GM19372 (cell line): ENCODE data around the gene DHX36.

Experiments
- ATAC-seq: cut with Tn5 transposase; IDR thresholded peaks from one replicate; pipeline ENCODE4 v1.9.1; 2021; ENCODE audit warnings: mild to moderate bottlenecking, low read depth, moderate library complexity; ENCODE audit not compliant: unreplicated experiment

The DHX36 gene

GRCh38 chr3:154294016-154294415, 30.3 kb downstream of the DHX36 start:
- ATAC-seq = no peak

GRCh38 chr3:154290187-154290586, 34.1 kb downstream of the DHX36 start:
- ATAC-seq = no peak

- ATAC-seq = no peak
Measured at GRCh38 chr3:154285221-154285620, 39.1 kb downstream of the DHX36 start.

GRCh38 chr3:154280161-154280560, 44.1 kb downstream of the DHX36 start:
- no peak for ATAC-seq

- ATAC-seq = no peak
Measured at GRCh38 chr3:154275965-154276364, 48.3 kb downstream of the DHX36 start.

- no peak for ATAC-seq
Measured at GRCh38 chr3:154275292-154275691, 49.0 kb downstream of the DHX36 start.

- ATAC-seq = no peak
Measured at GRCh38 chr3:154274348-154274747, 49.9 kb downstream of the DHX36 start.

GRCh38 chr3:154273381-154273780, 50.9 kb downstream of the DHX36 start:
- no peak for ATAC-seq

GRCh38 chr3:154254527-154254926, 69.8 kb downstream of the DHX36 start:
- no peak for ATAC-seq

- ATAC-seq = peak; percentile 75
Measured at GRCh38 chr3:154252759-154253638, 71.3 kb downstream of the DHX36 start.

GRCh38 chr3:154251610-154252009, 72.7 kb downstream of the DHX36 start:
- no peak for ATAC-seq

GRCh38 chr3:154250291-154250690, 74.0 kb downstream of the DHX36 start:
- no peak for ATAC-seq

GRCh38 chr3:154247806-154248415, 76.4 kb downstream of the DHX36 start:
- ATAC-seq = no peak

- ATAC-seq = no peak
Measured at GRCh38 chr3:154244644-154245043, 79.6 kb downstream of the DHX36 start.

GRCh38 chr3:154243353-154243752, 80.9 kb downstream of the DHX36 start:
- no peak for ATAC-seq

- ATAC-seq = no peak
Measured at GRCh38 chr3:154242766-154243165, 81.5 kb downstream of the DHX36 start.

GRCh38 chr3:154241496-154241895, 82.8 kb downstream of the DHX36 start:
- no peak for ATAC-seq

- ATAC-seq = no peak
Measured at GRCh38 chr3:154240235-154240634, 84.1 kb downstream of the DHX36 start.

GRCh38 chr3:154236331-154236730, 88.0 kb downstream of the DHX36 start:
- ATAC-seq = no peak

- no peak for ATAC-seq
Measured at GRCh38 chr3:154235330-154235729, 89.0 kb downstream of the DHX36 start.

- no peak for ATAC-seq
Measured at GRCh38 chr3:154229217-154229590, 95.1 kb downstream of the DHX36 start.
